GM13977 (cell line): ENCODE results near the gene GPR37.

ENCODE experiments used
- DNase-seq: peaks from one replicate; pipeline ENCODE4 v3.0.0; 2012; ENCODE audit warnings: low spot score
- in situ Hi-C: fragments of 300-500 bp; cut with MboI; formaldehyde crosslinking; loops from one replicate; pipeline ENCODE4 v1.12.0; 2022; ENCODE audit warnings: low sequenced_read_pairs, low pct_unique_long_range_greater_than_20kb, mixed read lengths, inconsistent platforms; ENCODE audit not compliant: unreplicated experiment
- TF ChIP-seq, protein P1 (sequence below): IDR thresholded peaks from 2 replicates; pipeline ENCODE4 v1.5.1; 2012; ENCODE audit warnings: mild to moderate bottlenecking, control low read depth; ENCODE audit not compliant: insufficient read depth; ENCODE audit errors: extremely low read depth, missing control alignments

The GPR37 gene

GRCh38 chr7:124808206-124808605 lies 42.6 kb upstream of the GPR37 start:
- in situ Hi-C loops, result no loop called here
- no peak for DNase-seq
- TF ChIP-seq, protein P1, sequence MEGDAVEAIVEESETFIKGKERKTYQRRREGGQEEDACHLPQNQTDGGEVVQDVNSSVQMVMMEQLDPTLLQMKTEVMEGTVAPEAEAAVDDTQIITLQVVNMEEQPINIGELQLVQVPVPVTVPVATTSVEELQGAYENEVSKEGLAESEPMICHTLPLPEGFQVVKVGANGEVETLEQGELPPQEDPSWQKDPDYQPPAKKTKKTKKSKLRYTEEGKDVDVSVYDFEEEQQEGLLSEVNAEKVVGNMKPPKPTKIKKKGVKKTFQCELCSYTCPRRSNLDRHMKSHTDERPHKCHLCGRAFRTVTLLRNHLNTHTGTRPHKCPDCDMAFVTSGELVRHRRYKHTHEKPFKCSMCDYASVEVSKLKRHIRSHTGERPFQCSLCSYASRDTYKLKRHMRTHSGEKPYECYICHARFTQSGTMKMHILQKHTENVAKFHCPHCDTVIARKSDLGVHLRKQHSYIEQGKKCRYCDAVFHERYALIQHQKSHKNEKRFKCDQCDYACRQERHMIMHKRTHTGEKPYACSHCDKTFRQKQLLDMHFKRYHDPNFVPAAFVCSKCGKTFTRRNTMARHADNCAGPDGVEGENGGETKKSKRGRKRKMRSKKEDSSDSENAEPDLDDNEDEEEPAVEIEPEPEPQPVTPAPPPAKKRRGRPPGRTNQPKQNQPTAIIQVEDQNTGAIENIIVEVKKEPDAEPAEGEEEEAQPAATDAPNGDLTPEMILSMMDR, result no peak

DNA sequence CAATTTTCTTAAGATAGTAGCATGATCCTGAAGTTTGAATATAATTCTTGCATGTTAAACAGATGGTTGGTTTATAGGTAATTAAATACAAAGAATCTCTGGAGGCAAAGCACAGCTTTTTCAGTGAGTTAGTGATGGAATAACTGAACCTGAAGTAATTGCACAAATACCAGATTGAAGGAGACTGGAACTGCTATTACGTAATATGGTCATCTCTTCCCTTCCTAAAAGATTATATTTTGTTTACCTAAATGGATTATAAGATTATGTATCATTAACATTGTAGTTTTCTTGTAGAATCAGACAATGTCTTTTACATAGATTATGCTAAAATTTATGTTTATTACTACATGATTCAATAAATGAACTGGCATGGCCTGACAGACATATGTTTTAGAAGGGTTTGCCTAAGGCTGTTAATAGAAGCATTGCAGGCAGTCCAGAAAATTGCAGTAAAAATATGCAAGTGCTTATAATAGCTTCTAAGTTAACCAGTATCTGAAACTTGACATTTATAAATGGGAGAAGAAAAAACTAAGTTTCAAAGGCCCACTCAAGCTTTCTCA lies 35.8 kb upstream of the GPR37 start:
- in situ Hi-C loops, result no loop called here
- TF ChIP-seq, protein P1, result no peak
- DNase-seq, result no peak

DNA sequence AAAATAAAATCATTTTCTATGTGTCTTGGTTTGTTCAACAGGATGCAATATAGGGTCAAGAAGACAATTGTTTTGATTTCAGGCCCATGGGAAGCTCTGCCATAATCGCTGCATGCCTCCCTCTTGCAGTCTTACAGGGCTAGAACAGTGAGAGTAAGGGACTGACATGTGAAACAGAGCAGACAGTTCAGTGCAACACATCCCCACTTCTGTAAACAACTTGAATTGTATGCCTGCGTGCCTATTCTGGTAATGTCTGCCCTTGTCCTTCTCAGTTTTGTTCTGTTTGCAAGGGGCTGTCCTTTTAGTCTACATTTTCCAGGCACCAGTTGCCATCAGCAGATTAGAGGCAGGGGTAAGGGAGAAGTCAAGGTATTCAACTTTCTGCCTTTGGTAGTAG lies 34.8 kb upstream of the GPR37 start:
- TF ChIP-seq, protein P1, result no peak
- in situ Hi-C loops, result no loop called here
- no peak for DNase-seq

DNA sequence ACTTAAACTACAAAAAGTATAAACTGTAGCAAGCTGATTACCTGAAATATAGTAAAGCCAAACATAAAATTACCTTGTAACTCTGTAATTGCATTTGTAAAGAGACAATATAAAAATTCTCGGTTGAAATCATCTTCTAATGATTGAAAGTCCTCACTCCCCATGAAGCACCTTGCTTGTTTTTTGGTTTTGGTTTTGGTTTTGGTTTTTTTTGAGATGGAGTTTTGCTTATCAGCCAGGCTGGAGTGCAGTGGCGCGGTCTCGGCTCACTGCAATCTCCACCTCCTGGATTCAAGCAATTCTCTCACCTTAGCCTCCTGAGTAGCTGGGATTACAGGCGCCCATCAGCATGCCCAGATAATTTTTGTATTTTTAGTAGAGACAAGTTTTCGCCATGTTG lies 33.9 kb upstream of the GPR37 start:
- no peak for DNase-seq
- in situ Hi-C loops, result loop anchor here (25.0 kb wide), 1 partner anchor 637 kb away; no protein-coding TSS in a partner anchor
- TF ChIP-seq, protein P1, result no peak

DNA sequence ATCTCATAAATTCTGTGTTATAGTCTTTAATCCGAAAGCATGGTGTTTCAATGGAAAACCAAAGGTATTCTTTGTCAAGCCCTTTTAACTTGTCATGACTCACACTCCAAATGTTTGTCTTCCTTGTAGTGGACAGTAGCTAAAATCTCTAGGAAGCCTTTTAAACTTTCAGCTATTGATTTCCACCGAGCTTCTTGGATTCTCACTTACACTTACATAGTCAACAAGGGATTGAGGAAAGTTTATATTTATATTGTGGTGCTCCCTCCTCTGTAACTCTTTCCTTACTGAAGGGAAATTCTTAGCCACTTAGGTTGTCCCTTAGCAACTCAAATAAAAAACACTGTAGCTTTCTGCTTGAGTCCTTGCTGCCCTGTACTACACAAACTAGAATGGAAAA lies 31.2 kb upstream of the GPR37 start:
- no peak for DNase-seq
- TF ChIP-seq, protein P1, result no peak
- in situ Hi-C loops, result loop anchor here (25.0 kb wide), 1 partner anchor 634 kb away; no protein-coding TSS in a partner anchor

GRCh38 chr7:124792696-124793095 lies 27.1 kb upstream of the GPR37 start:
- TF ChIP-seq, protein P1, result no peak
- in situ Hi-C loops, result loop anchor here (25.0 kb wide), 1 partner anchor 630 kb away; no protein-coding TSS in a partner anchor
- DNase-seq, result no peak
